WTC11 (cell line): ENCODE measurements around the gene CYB5A. TPM values are rescaled to one million over a fixed set of nuclear protein-coding genes. Genes with fewer than 3 reads are reported as not detected.

ENCODE experiments used
- ATAC-seq: fragments of 200-7000 bp; cut with Tn5 transposase; 2 replicates; pipeline ENCODE4 v1.10.0; 2021; ENCODE audit warnings: mild to moderate bottlenecking, moderate library complexity
- Bru-seq: library from RNA; stranded (reverse); fragments of 400-500 nt; gene quantifications from one replicate; lab custom pipeline; 2021; lab: Mats Ljungman, UMichigan
- CTCF ChIA-PET: fragments of 300-600 bp; sonication (Branson Sonifier 250); formaldehyde crosslinking; loops from one replicate; lab custom pipeline; 2021; ENCODE audit warnings: antibody characterized with exemption; lab: Charles Lee
- POLR2A ChIA-PET: fragments of 350-600 bp; sonication (Branson Sonifier 250); formaldehyde crosslinking; loops from one replicate; lab custom pipeline; 2021; ENCODE audit warnings: antibody characterized with exemption; lab: Charles Lee
- DNase-seq: peaks from one replicate; pipeline ENCODE4 v3.0.0; 2021; ENCODE audit warnings: low spot score
- H3K27ac Mint-ChIP-seq: 2 replicates; pipeline ENCODE4 v1.8.0; 2021; ENCODE audit warnings: mixed read lengths
- H3K27me3 Mint-ChIP-seq: 2 replicates; pipeline ENCODE4 v1.8.0; 2021; ENCODE audit warnings: low read depth, mild to moderate bottlenecking, moderate library complexity, mixed read lengths
- H3K36me3 Mint-ChIP-seq: 2 replicates; pipeline ENCODE4 v1.8.0; 2021; ENCODE audit warnings: mixed read lengths
- H3K4me1 Mint-ChIP-seq: 2 replicates; pipeline ENCODE4 v1.8.0; 2022; ENCODE audit warnings: mixed read lengths
- H3K4me3 Mint-ChIP-seq: 2 replicates; pipeline ENCODE4 v1.8.0; 2021; ENCODE audit warnings: mild to moderate bottlenecking, moderate library complexity, mixed read lengths
- H3K9me3 Mint-ChIP-seq: 2 replicates; pipeline ENCODE4 v1.8.0; 2021; ENCODE audit warnings: mixed read lengths
- ATF1 ChIP-seq: sonication (generic); formaldehyde crosslinking; IDR thresholded peaks from 2 replicates; pipeline ENCODE4 v1.8.1; 2023; ENCODE audit warnings: mild to moderate bottlenecking, moderate library complexity, missing genetic modification reagents
- ATF3 ChIP-seq: sonication (generic); formaldehyde crosslinking; conservative IDR thresholded peaks from 2 replicates; pipeline ENCODE4 v1.8.1; 2022; ENCODE audit warnings: mild to moderate bottlenecking, missing genetic modification reagents
- CBFB ChIP-seq: sonication (generic); formaldehyde crosslinking; IDR thresholded peaks from 2 replicates; pipeline ENCODE4 v1.8.1; 2022; ENCODE audit warnings: mild to moderate bottlenecking, low read depth, missing genetic modification reagents
- CTCF ChIP-seq: fragments of 200-600 bp; IDR thresholded peaks from 2 replicates; pipeline ENCODE4 v1.8.0; 2022; ENCODE audit warnings: antibody characterized with exemption
- E2F1 ChIP-seq: sonication (generic); formaldehyde crosslinking; IDR thresholded peaks from 2 replicates; pipeline ENCODE4 v1.8.0; 2022; ENCODE audit warnings: mild to moderate bottlenecking, missing genetic modification reagents
- ELF4 ChIP-seq: sonication (generic); formaldehyde crosslinking; IDR thresholded peaks from 2 replicates; pipeline ENCODE4 v1.8.1; 2022; ENCODE audit warnings: low read depth, mild to moderate bottlenecking, moderate library complexity, missing genetic modification reagents
- ERG ChIP-seq: fragments of 250-450 bp; sonication (Bioruptor Pico); IDR thresholded peaks from 2 replicates; pipeline ENCODE4 v1.8.0; 2021; ENCODE audit warnings: mild to moderate bottlenecking
- GTF2I ChIP-seq: fragments of 250-450 bp; sonication (Bioruptor Pico); conservative IDR thresholded peaks from 2 replicates; pipeline ENCODE4 v1.4.0; 2021; ENCODE audit warnings: mild to moderate bottlenecking
- IRF1 ChIP-seq: sonication (generic); formaldehyde crosslinking; IDR thresholded peaks from 2 replicates; pipeline ENCODE4 v1.8.0; 2023; ENCODE audit warnings: missing genetic modification reagents
- IRF2 ChIP-seq: sonication (generic); formaldehyde crosslinking; IDR thresholded peaks from 2 replicates; pipeline ENCODE4 v1.8.0; 2022; ENCODE audit warnings: low read depth, missing genetic modification reagents, borderline replicate concordance
- JUN ChIP-seq: sonication (generic); formaldehyde crosslinking; IDR thresholded peaks from 2 replicates; pipeline ENCODE4 v1.8.0; 2023; ENCODE audit warnings: mild to moderate bottlenecking, missing genetic modification reagents
- NFATC4 ChIP-seq: fragments of 250-450 bp; sonication (Bioruptor Pico); IDR thresholded peaks from 2 replicates; pipeline ENCODE4 v1.9.0; 2021; ENCODE audit warnings: mild to moderate bottlenecking
- NFYB ChIP-seq: sonication (generic); formaldehyde crosslinking; conservative IDR thresholded peaks from 2 replicates; pipeline ENCODE4 v1.8.0; 2022; ENCODE audit warnings: low read depth, missing genetic modification reagents
- NR1H2 ChIP-seq: sonication (generic); formaldehyde crosslinking; IDR thresholded peaks from 2 replicates; pipeline ENCODE4 v1.9.0; 2021; ENCODE audit warnings: mild to moderate bottlenecking, moderate library complexity, missing genetic modification reagents
- RELA ChIP-seq: sonication (generic); formaldehyde crosslinking; IDR thresholded peaks from 2 replicates; pipeline ENCODE4 v1.8.1; 2022; ENCODE audit warnings: missing genetic modification reagents, mild to moderate bottlenecking, borderline replicate concordance
- USF2 ChIP-seq: sonication (generic); formaldehyde crosslinking; IDR thresholded peaks from 2 replicates; pipeline ENCODE4 v1.8.1; 2023; ENCODE audit warnings: mild to moderate bottlenecking, missing genetic modification reagents, moderate library complexity
- ZNF281 ChIP-seq: sonication (generic); formaldehyde crosslinking; IDR thresholded peaks from 2 replicates; pipeline ENCODE4 v1.8.0; 2023; ENCODE audit warnings: mild to moderate bottlenecking, missing genetic modification reagents
- ZNF317 ChIP-seq: sonication (generic); formaldehyde crosslinking; IDR thresholded peaks from 2 replicates; pipeline ENCODE4 v1.8.1; 2023; ENCODE audit warnings: low read depth, mild to moderate bottlenecking, moderate library complexity, missing genetic modification reagents, borderline replicate concordance
- ZNF416 ChIP-seq: fragments of 250-450 bp; sonication (Bioruptor Pico); IDR thresholded peaks from 2 replicates; pipeline ENCODE4 v1.9.0; 2021; ENCODE audit warnings: mild to moderate bottlenecking, inconsistent platforms
- ZNF423 ChIP-seq: fragments of 250-450 bp; sonication (Bioruptor Pico); IDR thresholded peaks from 2 replicates; pipeline ENCODE4 v2.1.2; 2022; ENCODE audit warnings: mild to moderate bottlenecking, moderate library complexity
- ZNF532 ChIP-seq: fragments of 250-450 bp; sonication (Bioruptor Pico); IDR thresholded peaks from 2 replicates; pipeline ENCODE4 v1.9.0; 2021; ENCODE audit warnings: mild to moderate bottlenecking, borderline replicate concordance
- long read RNA-seq, 3 experiments: library from RNA in 1 of 3; library from capped mRNA in 1 of 3; library from polyadenylated mRNA in 1 of 3; unstranded in 2 of 3; stranded (forward) in 1 of 3; transcript quantifications; one replicate each; pipeline ENCODE4 v2.0.0, GENCODE V29; 2021
- total RNA-seq: library from RNA; stranded (reverse); gene quantifications from 3 replicates; pipeline ENCODE4 v1.2.3, GENCODE V29; 2021

The CYB5A gene
- total RNA-seq = 127 to 170 TPM (median 159 TPM) in 3 replicates
- percentile 89 among the genes with signal in this experiment for Bru-seq, nascent RNA
- long read RNA-seq, experiment 1, full-length matches to known transcripts = 238 of 264 reads
- long read RNA-seq, experiment 1, partial matches to known transcripts = 5 of 264 reads
- long read RNA-seq, experiment 1, other reads (novel, unspliced or antisense) = 21 of 264 reads
- long read RNA-seq, experiment 2, full-length matches to known transcripts = 65 of 208 reads
- long read RNA-seq, experiment 2, partial matches to known transcripts = 5 of 208 reads
- long read RNA-seq, experiment 2, other reads (novel, unspliced or antisense) = 138 of 208 reads
- long read RNA-seq, experiment 3, transcript CYB5A-202 (5 exons, 3,283 nt) = major isoform, 231 of 246 reads
- long read RNA-seq, experiment 3, transcript CYB5A-201 (5 exons, 718 nt) = minor isoform, 5 of 246 reads
- long read RNA-seq, experiment 3, partial matches to known transcripts = 0 of 246 reads
- long read RNA-seq, experiment 3, other reads (novel, unspliced or antisense) = 10 of 246 reads

- H3K4me3 Mint-ChIP-seq = peak within 1 kb of the TSS; percentile 94
- ChIA-PET CTCF (interaction anchor here (1.2 kb wide), 1 partner anchor 18 kb away, joined by 3 read pairs; no protein-coding TSS in a partner anchor), POLR2A (no interaction called here)
- peak; percentile 95 for ATAC-seq
- no peaks in the 10 kb centered on the region; the same call in 1 of the 2 replicates for H3K27me3 Mint-ChIP-seq
- H3K36me3 Mint-ChIP-seq = peaks cover 5% of the 10 kb centered on the region
- peak; percentile 95 for DNase-seq
- peaks cover 31% of the 10 kb centered on the region for H3K4me1 Mint-ChIP-seq
- H3K27ac Mint-ChIP-seq = peak within 1 kb of the TSS; percentile 95
- no peaks in the 10 kb centered on the region for H3K9me3 Mint-ChIP-seq
- no peak for TF ChIP-seq ZNF416 (CRISPR knock-in tag)
- TF ChIP-seq ATF1 = no peak
- TF ChIP-seq ZNF317 (CRISPR knock-in tag) = no peak
- TF ChIP-seq ZNF423 (CRISPR knock-in tag) = no peak
- TF ChIP-seq GTF2I (CRISPR knock-in tag) = no peak
- no peak for TF ChIP-seq ERG
- TF ChIP-seq NFYB (CRISPR knock-in tag) = peak; percentile 92
- no peak for TF ChIP-seq ELF4 (CRISPR knock-in tag)
- no peak for TF ChIP-seq ATF3 (CRISPR knock-in tag)
- peak; percentile 11; the same call in 1 of the 2 replicates for TF ChIP-seq USF2 (CRISPR knock-in tag)
- TF ChIP-seq NR1H2 (CRISPR knock-in tag) = no peak
- no peak for TF ChIP-seq E2F1
- no peak for TF ChIP-seq RELA
- TF ChIP-seq CBFB = no peak
- TF ChIP-seq CTCF = no peak
- TF ChIP-seq NFATC4 (CRISPR knock-in tag) = no peak
- no peak for TF ChIP-seq ZNF281 (CRISPR knock-in tag)
- 0 out of 2 replicates have a peak, but pooled peaks have one; percentile 17 for TF ChIP-seq IRF1 (CRISPR knock-in tag)
- TF ChIP-seq ZNF532 (CRISPR knock-in tag) = no peak
- no peak for TF ChIP-seq IRF2 (CRISPR knock-in tag)
- TF ChIP-seq JUN = no peak
These were observed at the start of gene CYB5A for GRCh38 chr18:74291771-74292540. Gene CYB5A (minus strand): TSS chr18:74291963. CDS start chr18:74291875, 88 bp downstream.
